Suppressor macrophage (primary cell): Measurements from ENCODE around the gene NKAIN2.
"Not testable (repeated sequence)": the region's sequence is repeated elsewhere in the genome, so short reads cannot be mapped to it uniquely, and the experiment has no call there.

Experiments
- DNase-seq, 4 experiments: peaks; one replicate each; pipeline ENCODE4 v3.0.0-alpha.2; 2020 to 2022

NKAIN2 gene

DNA sequence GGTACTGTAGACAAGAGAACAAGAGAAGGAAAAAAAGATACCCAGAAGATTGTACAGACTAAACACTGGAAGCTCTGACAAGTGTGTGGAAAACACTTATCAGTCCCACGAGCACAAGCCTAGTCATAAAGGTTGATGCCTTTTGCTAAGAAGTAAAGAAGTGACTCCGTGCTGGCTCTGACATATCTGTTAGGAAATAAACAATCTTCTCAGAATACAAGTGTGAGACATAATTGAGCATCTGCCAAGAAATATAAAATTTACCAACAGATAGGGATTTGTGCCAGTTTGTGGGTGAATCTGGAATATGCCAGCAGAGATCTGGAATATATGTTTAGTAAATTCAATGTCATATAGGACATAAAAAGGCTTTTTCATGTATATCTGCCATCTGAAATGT, 899.9 kb downstream of the NKAIN2 start:
- DNase-seq: no peak

DNA sequence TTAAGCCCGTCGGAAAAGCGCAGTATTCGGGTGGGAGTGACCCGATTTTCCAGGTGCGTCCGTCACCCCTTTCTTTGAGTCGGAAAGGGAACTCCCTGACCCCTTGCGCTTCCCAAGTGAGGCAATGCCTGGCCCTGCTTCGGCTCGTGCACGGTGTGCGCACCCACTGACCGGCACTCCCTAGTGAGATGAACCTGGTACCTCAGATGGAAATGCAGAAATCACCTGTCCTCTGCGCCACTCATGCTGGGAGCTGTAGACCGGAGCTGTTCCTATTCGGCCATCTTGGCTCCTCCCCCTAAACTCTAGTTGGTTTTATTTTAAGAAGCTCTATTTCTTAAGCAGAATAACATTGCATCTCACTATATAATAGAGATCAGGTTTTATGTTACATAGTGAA, 908.9 kb downstream of the NKAIN2 start:
- not testable (repeated sequence) for DNase-seq

DNA sequence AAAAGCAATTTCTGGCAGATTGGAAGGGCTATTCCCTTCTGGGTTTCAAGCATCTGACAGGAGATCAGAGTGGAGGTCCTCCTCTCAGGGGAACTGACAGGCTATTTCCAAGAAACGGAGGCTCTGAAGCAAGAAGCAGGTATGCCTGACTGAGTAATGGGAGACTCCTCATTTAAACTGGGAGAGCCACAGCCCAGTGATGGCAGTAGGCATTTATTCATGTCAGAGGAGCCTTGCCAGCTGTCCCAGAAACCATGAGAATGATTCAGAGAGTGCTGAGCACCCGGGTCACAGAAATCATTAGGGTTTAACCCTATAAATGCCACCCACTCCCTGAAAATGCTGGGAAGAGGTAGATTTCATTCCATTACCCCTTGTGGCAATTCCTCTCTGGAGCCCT, 911.1 kb downstream of the NKAIN2 start:
- DNase-seq: no peak

DNA sequence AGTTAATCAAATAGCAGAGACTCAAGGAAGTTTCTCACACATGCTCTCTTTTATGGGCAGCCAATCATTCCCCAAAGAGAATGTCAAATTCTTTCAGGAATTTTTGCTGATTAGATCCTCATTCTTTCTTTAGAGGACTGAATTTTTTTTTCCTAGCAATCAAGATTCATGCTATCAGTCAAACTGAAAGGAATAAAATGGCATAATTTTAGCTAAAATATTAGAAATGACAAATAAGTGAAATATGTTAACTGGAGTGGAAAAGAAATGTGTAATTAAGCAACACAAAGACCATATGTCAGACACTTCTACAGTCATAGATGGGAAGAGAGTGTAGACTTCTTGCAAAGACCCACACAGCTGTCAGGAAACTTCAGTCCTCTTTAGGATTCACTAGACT, 916.2 kb downstream of the NKAIN2 start:
- no peak for DNase-seq

DNA sequence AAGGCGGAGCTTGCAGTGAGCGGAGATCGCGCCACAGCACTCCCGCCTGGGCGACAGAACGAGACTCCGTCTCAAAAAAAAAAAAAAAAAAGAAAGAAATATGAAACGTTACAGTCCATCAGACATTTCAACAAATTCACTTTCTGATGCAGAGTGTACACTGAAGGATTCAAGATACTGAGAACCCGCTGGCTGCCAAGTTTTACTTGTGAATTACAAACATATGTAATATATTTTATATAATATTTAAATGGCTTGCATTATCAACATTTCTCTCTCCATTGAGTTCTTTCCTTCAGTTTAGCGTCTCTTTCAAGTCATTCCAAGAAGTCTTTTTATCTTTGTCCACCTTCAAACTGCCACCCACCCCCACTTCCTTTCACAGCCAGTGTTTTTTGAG, 917.7 kb downstream of the NKAIN2 start:
- no peak for DNase-seq

DNA sequence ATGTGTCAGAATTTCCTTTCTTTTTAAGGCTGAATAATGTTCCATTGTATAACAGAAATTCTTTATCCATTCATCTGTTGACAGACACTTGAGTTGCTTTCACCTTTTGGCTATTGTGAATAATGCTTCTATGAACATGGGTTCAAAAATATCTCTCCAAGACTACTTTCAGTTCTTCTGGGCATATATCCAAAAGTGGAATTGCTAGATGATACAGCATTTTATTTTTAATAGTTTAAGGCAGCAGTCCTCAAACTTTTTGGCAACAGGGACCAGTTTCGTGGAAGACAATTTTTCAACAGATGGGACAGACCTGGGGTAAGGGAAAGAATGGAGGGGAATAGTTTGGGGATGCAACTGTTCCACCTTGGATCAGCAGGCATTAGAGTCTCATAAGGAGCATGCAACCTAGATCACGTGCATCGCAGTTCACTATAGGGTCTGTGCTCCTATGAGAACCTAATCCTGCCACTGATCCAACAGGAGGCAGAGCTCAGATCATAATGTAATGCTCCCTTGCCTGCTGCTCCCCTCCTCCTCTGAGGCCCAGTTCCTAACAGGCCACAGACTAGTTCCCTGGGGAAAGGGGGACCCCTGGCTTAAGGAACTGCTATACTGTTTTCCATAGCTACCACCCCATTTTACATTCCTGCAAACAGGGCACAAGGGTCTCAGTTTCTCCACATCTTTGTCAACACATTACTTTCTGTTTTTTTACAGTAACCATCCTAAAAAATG, 918.6 kb downstream of the NKAIN2 start:
- DNase-seq: no peak

DNA sequence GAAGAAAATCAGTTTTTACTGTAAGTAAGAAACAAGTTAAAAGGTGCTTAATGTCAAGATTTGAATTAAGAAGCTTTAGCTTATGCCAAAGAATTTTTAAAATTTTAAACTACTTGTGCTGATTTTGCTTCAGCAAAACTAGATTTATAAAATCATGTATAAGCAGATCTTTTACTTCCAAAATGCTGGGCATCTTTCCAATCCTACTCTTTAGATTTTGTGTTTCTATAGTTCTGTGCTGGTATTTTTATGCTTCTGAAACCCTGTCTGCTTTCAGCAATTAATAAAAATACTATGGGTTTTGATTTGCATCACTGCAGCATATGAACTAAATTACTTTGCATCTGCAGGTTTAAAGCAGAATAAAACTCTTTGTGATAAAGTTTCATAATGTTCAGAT, 920.0 kb downstream of the NKAIN2 start:
- DNase-seq: no peak

DNA sequence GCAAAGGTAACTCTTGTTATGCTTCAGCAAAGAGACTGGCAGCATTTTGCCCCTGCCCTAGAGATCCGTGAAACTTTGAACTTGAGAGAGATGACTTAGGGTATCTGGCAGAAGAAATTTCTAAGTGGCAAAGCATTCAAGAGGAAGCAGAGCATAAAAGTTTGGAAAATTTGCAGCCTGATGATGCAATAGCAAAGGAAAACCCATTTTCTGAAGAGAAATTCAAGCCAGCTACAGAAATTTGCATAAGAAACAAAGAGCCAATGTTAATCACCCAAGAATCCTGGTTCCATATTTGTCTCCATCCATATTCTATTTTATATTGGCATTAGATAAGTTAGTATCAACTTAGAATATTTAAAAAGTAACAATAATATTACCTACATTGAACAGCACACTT, 934.1 kb downstream of the NKAIN2 start:
- not testable (repeated sequence) for DNase-seq

DNA sequence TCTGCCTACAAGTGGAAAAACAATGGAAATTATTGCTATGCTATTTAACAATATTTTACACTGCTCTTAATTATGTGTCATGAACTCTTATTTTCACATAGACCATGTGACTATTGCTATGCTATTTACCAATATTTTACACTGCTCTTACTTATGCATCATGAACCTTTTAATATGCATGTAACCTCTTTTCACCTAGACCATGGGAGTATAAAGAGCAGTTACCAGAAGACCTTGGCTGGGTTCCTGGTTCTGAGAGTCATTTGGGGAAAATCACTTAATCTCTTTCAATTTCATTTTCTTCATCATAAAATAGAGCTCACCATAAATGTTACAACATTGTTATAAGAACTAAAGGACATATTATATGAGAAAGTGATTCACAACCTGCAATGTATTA, 934.8 kb downstream of the NKAIN2 start:
- no peak for DNase-seq

DNA sequence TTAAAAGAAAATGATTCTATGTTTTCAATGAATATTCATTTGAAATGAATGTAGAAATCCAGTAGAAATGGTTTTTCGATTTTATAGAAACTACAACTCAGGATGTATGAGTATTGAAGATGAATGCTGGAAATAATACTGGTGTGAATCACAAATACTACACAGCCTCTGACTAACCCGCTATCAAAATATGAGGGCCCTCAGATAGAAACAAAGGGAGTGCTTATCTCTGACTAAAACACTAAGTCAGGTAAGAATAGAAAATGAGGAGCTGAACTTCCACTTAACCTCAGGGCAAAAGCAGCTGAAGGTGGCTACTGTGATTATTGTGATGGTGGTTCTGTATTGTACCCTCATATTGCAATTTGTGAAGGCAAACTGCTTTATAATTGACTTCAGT, 937.7 kb downstream of the NKAIN2 start:
- DNase-seq: no peak

DNA sequence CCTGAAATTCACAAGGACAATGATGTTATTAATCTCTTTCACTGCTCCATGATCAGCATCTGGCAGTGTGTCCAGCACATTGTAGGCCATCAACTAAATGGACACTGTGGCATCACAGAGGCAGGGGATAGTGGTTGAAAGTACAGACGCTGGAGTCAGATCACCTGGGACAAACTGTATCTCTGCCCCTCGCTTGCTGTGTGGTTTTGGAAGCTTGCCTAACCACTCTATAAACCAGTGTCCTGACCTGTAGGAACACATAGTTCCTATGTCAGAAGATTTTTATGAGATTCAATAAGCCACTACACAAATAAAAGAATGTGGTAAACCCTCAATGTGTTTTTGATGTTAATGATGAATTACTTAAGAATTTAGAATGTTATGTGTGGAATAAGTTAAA, 939.3 kb downstream of the NKAIN2 start:
- DNase-seq: no peak

DNA sequence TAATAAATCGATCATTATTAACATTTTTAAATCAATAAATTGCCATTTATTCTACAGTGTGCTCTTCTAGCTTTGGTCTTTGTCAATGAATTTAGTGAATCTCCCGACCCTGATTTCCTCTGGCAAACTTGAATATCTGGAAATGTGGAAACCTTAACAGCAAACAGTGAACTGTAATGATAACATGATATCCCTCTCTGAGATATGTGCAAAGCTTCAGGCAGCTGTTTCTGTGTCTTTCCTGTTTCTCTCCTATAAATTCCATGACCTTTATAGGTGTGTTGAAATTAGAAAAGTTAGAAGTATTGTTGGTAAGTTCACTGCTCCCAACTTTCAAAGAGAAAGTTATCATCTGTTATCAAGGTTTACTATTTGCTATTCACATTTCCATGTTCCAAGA, 939.8 kb downstream of the NKAIN2 start:
- DNase-seq: no peak

DNA sequence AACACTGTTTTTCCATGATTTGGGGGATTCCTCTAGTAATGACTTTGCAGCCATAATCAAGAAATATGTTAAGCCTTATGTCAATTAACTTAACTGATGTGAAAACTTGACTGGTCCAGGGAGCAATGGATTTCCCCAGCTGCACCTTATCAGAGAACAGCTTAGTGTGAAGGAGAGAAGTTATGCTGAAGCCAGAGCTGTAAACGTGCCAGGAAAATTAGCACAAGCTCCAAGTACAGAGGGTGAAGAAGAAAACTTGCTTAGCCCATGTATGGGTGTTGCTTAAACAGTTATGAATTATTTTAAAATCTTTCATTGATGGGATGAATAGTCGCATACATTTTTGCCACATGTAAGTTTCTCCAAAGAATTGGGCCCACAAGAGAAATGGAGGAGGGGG, 943.7 kb downstream of the NKAIN2 start:
- no peak for DNase-seq

DNA sequence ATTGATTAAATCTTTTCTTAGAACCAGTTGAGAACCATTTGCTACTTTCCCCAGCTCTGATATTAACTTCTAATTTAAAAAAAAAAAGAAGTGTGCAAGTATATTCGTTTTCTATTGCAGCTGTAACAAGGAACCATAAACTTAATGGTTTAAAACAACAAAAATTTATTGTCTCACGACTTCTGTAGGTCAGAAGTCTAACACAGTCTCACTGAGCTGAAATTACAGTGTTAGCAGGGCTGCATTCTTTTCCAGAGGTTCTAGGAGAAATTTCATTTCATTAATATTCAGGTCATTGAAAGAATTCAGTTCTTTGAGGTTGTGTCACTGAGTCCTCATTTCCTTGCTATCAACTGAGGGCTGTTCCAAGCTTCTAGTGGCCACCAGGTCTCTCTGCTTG, 945.1 kb downstream of the NKAIN2 start:
- no peak for DNase-seq

DNA sequence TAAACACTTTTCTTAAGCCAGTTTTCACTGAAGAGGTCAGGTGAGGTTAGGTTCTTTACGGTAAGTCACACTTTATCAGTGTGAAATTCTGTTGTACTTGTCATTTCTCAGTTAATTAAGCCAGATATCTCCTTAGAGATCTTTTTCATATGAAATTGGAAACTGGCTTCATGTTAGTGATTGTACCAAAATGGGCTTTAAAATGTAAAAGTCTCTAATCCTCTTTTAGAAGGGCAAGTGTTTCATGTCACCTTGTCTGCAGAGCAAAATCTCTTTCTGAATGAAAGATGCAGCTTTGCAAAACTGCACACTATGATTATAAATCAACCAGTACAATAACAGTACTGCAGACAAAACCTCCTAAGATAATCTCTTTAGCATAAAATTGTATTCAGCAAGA, 949.3 kb downstream of the NKAIN2 start:
- no peak for DNase-seq

DNA sequence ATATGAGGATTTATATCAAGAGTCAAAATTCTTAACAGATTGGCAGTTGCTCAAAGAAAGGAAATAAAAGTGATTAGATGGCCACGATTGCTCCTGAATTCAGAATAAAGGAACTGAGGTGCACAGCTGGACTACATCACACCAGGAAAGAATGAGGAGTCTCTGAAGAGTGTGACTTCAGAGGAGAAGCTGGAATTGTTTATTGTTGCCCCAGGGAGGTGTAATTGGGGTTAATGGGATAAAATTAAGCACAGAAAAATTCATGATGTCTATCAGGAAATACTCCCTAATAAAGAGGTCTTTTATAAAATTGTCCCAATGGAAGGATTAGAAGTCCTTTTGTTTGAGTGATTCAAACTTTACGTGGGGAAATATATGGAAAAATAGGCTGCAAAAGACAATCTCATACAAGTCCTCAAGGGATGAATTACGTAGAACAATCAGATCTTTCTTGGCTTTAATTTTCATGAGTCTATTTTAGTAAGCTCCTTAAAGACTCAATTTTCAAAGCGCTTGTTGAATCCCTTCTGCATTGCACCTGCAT, 950.0 kb downstream of the NKAIN2 start:
- no peak for DNase-seq

DNA sequence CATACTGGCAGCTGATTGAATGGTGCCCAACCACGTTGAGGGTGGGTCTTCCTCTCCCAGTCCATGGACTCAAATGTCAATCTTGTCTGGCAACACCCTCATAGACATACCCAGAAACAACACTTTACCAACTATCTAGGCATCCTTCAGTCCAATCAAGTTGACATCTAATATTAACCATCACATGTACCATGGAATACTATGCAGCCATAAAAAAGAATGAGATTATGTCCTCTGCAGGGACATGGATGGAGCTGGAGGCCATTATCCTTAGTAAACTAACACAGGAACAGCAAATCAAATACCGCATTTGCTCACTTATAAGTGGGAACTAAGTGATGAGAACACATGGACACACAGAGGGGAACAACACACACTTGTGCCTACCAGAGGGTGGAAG, 951.7 kb downstream of the NKAIN2 start:
- DNase-seq: no peak

DNA sequence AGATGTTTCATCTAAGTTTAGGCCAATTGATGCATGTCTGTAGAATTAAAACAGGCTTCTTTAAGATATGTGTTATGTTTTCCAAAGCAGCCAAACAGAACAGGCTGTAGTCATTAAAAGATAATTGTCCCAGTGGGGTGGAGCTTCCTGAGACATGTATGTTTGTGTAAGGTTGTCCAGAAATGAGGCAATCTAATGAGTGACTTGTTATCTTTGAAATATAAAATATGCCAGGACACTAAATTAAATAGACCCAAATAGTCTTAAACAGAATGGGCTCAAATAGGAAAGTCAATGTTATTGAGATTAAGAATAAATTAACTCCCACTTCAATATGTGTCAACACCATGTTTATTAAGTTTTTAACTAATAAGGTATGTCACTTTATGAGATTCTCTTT, 953.9 kb downstream of the NKAIN2 start:
- no peak for DNase-seq

DNA sequence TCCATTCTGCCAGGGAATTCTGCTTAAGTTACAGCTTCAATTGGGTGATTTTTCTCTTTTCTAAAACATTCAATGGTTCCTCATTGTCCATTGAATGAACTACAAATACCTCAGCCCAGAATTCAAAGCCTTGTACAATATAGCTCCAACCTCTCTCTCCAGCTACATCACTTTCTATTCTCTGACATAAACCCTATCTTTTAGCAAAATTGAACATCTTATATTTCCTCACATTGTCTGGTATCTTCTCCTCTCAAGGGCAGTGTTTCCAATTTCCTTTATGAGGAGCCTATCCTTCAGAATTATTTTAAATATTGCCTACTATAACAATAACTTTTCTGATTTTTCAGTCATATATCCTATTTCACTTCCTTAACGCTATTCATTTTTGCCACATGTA, 955.0 kb downstream of the NKAIN2 start:
- DNase-seq: no peak

DNA sequence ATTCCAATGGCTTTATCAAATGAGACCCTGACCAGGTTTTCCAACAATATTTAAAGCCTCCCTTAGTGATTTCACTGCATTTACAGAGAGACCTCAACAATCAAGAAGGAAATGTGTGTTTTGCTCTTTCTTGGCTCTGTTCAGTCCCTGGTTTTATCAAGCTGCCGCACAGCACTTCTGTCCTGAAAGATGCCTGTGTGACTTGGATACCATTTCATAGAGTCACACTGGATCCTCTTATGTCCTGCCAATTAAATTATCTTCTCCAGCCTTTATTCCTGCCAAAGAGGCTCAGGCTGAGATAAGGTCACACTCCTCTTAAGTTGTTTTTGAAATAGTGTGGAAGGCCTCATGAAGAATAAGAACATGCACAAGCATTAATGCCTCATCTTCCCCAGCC, 961.6 kb downstream of the NKAIN2 start:
- DNase-seq: no peak

DNA sequence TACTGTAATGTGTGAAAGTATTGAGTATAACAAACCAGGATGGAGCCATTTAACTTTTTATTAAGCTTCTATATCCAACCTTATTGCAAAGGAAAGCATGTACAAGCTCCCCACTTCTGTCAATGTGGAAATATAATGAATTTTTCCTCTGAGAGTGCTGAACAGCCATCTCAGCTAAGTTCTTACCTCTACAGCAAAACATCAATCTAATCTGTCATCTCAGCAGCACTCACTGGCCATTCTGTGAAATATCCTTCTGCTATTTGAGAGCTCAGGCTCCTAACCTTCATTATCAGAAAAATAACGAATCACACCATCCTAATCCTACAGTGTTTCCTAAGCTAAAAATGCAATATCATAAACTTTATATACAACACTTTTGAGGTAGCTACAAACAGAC, 964.6 kb downstream of the NKAIN2 start:
- DNase-seq: no peak

DNA sequence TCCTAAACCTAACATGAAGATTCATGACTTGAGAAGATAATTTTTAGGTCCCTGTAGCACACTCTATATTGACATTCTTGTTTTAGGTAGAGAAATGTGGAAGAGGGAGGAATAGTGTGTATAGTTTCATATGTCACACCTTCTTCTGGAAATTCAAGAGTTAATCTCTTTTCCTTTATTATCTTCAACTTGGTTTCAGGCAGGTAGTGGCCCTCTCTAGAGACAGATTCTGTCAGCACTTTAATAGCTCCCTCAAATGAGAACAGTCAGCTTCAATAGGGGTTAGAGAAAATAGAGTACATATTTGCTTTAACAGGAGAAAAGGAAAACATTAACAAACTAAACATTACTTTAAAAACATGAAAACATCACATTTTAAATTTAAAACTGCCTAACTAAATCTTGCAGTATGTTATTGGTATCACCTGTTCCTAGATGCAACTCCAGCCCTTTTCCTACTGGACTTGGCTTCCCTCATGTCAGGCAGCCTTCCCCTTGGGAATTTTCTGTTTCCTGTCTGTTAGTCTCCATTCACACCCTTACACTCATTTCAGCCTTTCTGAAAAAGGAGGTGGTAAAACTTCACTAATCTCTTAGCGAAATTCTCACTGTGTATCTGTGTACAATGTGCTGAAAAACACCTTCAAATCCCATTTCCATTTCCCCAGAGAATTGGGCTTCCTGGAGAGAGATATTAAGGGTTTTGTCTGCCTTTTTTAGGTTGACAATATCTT, 966.3 kb downstream of the NKAIN2 start:
- no peak for DNase-seq

DNA sequence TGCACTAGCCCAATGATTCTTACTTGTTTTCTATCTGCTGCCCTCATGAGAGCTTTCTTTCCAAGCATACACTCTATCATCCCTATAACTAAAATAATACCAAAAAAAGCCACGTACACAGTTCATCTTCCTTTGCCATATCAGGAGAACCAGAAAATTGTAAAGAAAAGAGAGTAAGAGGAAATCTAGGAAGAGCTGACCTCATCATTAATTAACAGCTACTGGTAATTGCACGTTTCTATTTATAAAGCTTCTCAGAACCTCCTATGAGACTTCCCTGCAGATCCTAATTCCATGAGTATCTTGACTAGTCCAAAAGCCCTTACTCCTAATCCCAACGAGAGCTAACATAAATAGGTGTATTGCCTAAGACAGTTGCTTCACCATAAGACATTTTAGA, 967.1 kb downstream of the NKAIN2 start:
- no peak for DNase-seq

DNA sequence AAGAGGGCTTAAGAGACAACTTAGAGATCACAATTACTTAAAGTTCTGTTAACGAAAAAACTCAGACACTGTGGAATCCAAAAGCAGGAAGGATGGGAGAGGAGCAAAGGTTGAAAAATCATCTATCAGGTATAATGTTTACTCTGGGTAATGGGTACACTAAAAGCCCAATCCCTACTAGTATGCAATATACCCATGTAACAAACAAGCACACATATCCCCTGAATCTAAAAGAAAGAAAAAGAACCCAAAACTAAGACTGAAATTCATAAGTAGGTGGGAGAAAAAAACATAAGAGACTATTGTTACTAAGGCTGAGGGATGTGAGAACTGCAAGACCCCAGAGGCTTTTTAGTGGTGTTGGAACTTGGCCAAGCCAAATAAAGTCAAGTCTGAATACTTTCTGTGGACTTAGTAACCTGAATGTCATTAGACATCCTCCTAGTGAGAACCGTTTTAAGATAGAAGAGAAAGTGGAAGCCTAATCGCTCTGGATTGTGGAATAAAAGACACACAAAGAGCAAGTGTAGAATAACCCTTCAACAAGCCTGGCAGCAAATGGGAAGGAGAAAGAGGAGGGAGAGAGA, 969.2 kb downstream of the NKAIN2 start:
- DNase-seq: no peak
